PC-9 (cell line): ENCODE data around the gene RALGAPA2. TPM values are rescaled to one million over a fixed set of nuclear protein-coding genes. Genes with fewer than 3 reads are reported as not detected.

Source experiments
- BruUV-seq: library from RNA; stranded (reverse); fragments of 400-500 nt; replicated peaks from 2 replicates; lab custom pipeline; 2021; lab: Mats Ljungman, UMichigan
- CTCF ChIA-PET: fragments of 300-600 bp; sonication (Branson Sonifier 250); formaldehyde crosslinking; loops from one replicate; lab custom pipeline; 2022; ENCODE audit warnings: antibody characterized with exemption; lab: Charles Lee
- POLR2A ChIA-PET: fragments of 300-600 bp; sonication (Branson Sonifier 250); formaldehyde crosslinking; loops from one replicate; lab custom pipeline; 2022; ENCODE audit warnings: antibody characterized with exemption; ENCODE audit not compliant: unreplicated experiment; lab: Charles Lee
- DNase-seq, 2 experiments: peaks; one replicate each; pipeline versions ENCODE4 v3.0.0 to v3.0.0-alpha.2; 2015 to 2022; ENCODE audit warnings: mixed read lengths in 1 of 2
- H2AFZ ChIP-seq: fragments of 200-600 bp; sonication (generic); 2 replicates; pipeline ENCODE4 v1.8.1; 2017; ENCODE audit warnings: antibody characterized with exemption
- H3F3A ChIP-seq: fragments of 200-600 bp; sonication (generic); 2 replicates; pipeline ENCODE4 v1.8.1; 2017; ENCODE audit warnings: antibody characterized with exemption, mild to moderate bottlenecking, low read depth; ENCODE audit not compliant: insufficient read depth
- H3K27ac ChIP-seq: fragments of 200-600 bp; sonication (generic); 2 replicates; pipeline ENCODE4 v1.6.1; 2016; ENCODE audit warnings: mixed run types
- H3K27me3 ChIP-seq: fragments of 200-600 bp; sonication (generic); 2 replicates; pipeline ENCODE4 v1.6.1; 2016; ENCODE audit warnings: low read depth, mixed run types; ENCODE audit not compliant: insufficient read depth
- H3K36me3 ChIP-seq: fragments of 200-600 bp; sonication (generic); 2 replicates; pipeline ENCODE4 v1.6.1; 2016; ENCODE audit warnings: low read depth, mixed run types
- H3K4me1 ChIP-seq: fragments of 200-600 bp; sonication (generic); replicated peaks from 2 replicates; pipeline ENCODE4 v1.6.1; 2016; ENCODE audit warnings: mixed run types; ENCODE audit not compliant: insufficient read depth
- H3K4me2 ChIP-seq: fragments of 200-600 bp; sonication (generic); 2 replicates; pipeline ENCODE4 v1.6.1; 2017; ENCODE audit warnings: mixed run types
- H3K4me3 ChIP-seq: fragments of 200-600 bp; sonication (generic); 2 replicates; pipeline ENCODE4 v1.6.1; 2016; ENCODE audit warnings: mixed run types
- H3K79me2 ChIP-seq: fragments of 200-600 bp; sonication (generic); 2 replicates; pipeline ENCODE4 v1.6.1; 2017; ENCODE audit warnings: low read depth, mixed run types
- H3K9me2 ChIP-seq: fragments of 200-600 bp; sonication (generic); 2 replicates; pipeline ENCODE4 v1.8.1; 2017; ENCODE audit warnings: mild to moderate bottlenecking; ENCODE audit not compliant: insufficient read depth
- H3K9me3 ChIP-seq: fragments of 200-600 bp; sonication (generic); 2 replicates; pipeline ENCODE4 v1.8.1; 2016; ENCODE audit warnings: low read depth; ENCODE audit not compliant: insufficient read depth
- H4K20me1 ChIP-seq: fragments of 200-600 bp; sonication (generic); 2 replicates; pipeline ENCODE4 v1.8.1; 2017; ENCODE audit not compliant: insufficient read depth
- CTCF ChIP-seq: fragments of 200-600 bp; sonication (generic); conservative IDR thresholded peaks from 2 replicates; pipeline ENCODE4 v1.6.1; 2017; ENCODE audit warnings: mixed run types, antibody characterized with exemption, mild to moderate bottlenecking, moderate library complexity
- EZH2 ChIP-seq: fragments of 200-600 bp; sonication (generic); IDR thresholded peaks from 2 replicates; pipeline ENCODE4 v1.8.0; 2017; ENCODE audit warnings: antibody characterized with exemption, low read depth
- intact Hi-C: fragments of 100-400 bp; cut with micrococcal nuclease; formaldehyde crosslinking; loops from one replicate; pipeline ENCODE4 v1.10.0; 2022; ENCODE audit not compliant: unreplicated experiment
- total RNA-seq: library from RNA; stranded (reverse); gene quantifications from 2 replicates; pipeline ENCODE4 v1.2.3, GENCODE V29; 2021

The RALGAPA2 gene
- total RNA-seq, 1 experiment from 2014 or later, result 28.7 TPM

DNA sequence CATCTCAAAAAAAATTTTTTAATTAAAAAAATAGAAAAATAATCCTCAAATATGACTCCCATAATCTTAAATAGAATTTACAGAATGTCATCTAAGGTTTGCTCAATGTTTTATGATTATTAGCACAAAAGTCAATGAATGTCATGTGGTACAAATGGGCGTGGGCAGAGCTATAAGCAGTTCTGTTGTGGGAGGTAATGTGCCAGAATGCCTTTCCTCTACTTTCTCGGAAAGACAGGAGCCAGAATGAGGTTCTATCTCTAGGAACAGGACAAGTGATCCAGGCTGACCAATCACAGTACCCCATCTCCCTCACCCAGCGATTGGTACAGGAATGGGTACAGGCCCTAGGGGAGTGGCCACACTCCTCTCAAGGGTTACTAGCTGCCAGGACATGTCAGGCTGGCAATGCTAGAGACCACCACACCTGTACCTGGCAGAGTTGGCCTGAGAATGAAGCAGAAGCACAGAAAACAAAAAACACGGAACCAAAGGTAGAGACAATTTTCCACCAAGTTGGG, 15.1 kb downstream of the RALGAPA2 start:
- Histone ChIP-seq H4K20me1 (peaks cover 4% of the 10 kb centered on the region), H3K4me2 (no peak overlapping the region), H3K79me2 (peaks cover 5% of the 10 kb centered on the region; the same call in 1 of the 2 replicates), H3K27ac (no peak overlapping the region), H3F3A (0 out of 2 replicates have a peak, but pooled peaks cover 3% of the 10 kb centered on the region), H3K4me1 (0 out of 2 replicates have a peak, but pooled peaks cover 9% of the 10 kb centered on the region), H2AFZ (no peak overlapping the region), H3K36me3 (no peaks in the 10 kb centered on the region), H3K4me3 (no peak overlapping the region), H3K9me3 (no peaks in the 10 kb centered on the region), H3K27me3 (no peaks in the 10 kb centered on the region), H3K9me2 (no peaks in the 10 kb centered on the region)
- no peak for DNase-seq
- BruUV-seq, result no TSS peak
- no peak for TF ChIP-seq EZH2
- no peak for TF ChIP-seq CTCF
- intact Hi-C loops, result no loop called here
- CTCF ChIA-PET, result no interaction called here
- POLR2A ChIA-PET, result no interaction called here

DNA sequence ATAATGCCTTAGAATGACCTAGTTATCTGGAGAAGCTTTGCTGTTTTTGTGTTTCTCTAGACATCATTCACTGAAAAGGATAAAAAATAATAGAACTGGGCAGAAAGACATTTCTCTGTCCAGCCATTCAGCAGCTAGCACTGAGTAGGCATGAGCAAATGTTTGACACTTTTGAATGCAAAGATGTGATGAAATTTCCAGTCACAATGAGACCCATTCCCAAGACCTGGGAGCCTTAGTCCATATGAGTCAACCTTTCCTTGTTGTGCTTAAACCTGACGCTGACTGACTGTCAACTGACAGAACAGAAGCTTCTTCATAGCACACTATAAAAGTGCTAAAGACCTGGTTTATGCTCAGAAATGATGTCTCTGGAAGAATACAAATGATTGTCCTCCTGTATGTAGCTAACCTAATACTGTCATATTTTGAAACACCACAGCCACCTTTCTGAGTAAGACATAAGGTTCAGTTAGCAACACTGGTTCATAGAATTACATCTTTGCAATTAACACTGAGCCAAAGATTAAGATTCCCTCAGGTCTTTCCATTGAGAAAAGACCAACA, 17.1 kb downstream of the RALGAPA2 start:
- Histone ChIP-seq H3K4me3 (no peak overlapping the region), H3K4me1 (0 out of 2 replicates have a peak, but pooled peaks cover 9% of the 10 kb centered on the region), H3K9me3 (no peaks in the 10 kb centered on the region), H2AFZ (no peak overlapping the region), H3K27ac (no peak overlapping the region), H4K20me1 (peaks cover 4% of the 10 kb centered on the region), H3K9me2 (no peaks in the 10 kb centered on the region), H3K79me2 (peaks cover 5% of the 10 kb centered on the region; the same call in 1 of the 2 replicates), H3K36me3 (no peaks in the 10 kb centered on the region), H3K27me3 (no peaks in the 10 kb centered on the region), H3F3A (0 out of 2 replicates have a peak, but pooled peaks cover 3% of the 10 kb centered on the region), H3K4me2 (no peak overlapping the region)
- BruUV-seq, result no TSS peak
- ChIA-PET POLR2A (no interaction called here), CTCF (no interaction called here)
- intact Hi-C loops, result no loop called here
- no peak for TF ChIP-seq EZH2
- no peak for TF ChIP-seq CTCF
- no peak for DNase-seq

DNA sequence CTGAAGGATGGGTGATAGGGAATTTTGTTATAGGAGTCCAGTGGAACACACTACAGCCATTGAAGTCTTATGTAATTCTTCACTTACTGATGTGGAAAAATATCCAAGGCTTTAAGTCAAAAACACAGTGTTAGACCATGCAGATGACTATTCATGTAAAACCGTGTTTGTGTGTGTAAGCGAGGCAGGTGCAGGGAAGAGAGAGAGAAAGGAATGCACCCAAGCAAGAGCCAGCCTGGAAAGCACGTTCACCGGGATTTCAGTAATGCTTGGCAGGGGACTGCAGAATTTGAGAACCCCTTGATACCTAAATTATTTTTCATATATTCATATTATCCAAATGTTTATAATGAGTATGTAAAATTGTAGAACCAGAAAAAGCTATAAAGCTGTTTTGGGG, 17.9 kb downstream of the RALGAPA2 start:
- no peaks in the 10 kb centered on the region for H3K9me3 ChIP-seq

More for the DNA sequence above, 17.9 kb downstream of the RALGAPA2 start:
- Histone ChIP-seq H3K4me3 (no peak overlapping the region), H2AFZ (no peak overlapping the region), H4K20me1 (peaks cover 4% of the 10 kb centered on the region), H3K9me2 (no peaks in the 10 kb centered on the region), H3K4me1 (0 out of 2 replicates have a peak, but pooled peaks cover 9% of the 10 kb centered on the region), H3F3A (0 out of 2 replicates have a peak, but pooled peaks cover 3% of the 10 kb centered on the region), H3K36me3 (no peaks in the 10 kb centered on the region), H3K79me2 (peaks cover 5% of the 10 kb centered on the region; the same call in 1 of the 2 replicates), H3K4me2 (no peak overlapping the region), H3K27ac (no peak overlapping the region), H3K27me3 (no peaks in the 10 kb centered on the region)
- no peak for DNase-seq
- no TSS peak for BruUV-seq
- ChIA-PET CTCF (no interaction called here), POLR2A (no interaction called here)
- TF ChIP-seq CTCF (no peak), EZH2 (no peak)
- intact Hi-C loops, result no loop called here
